MM.1S (cell line): ENCODE results near the gene EBF3.

Experiments used
- DNase-seq: peaks from one replicate; pipeline ENCODE4 v3.0.0-alpha.2; 2015
- H2AFZ ChIP-seq: fragments of 300-600 bp; sonication (generic); 2 replicates; pipeline ENCODE4 v1.6.0; 2016; ENCODE audit warnings: antibody characterized with exemption, low read length
- H3F3A ChIP-seq: fragments of 300-600 bp; sonication (generic); 2 replicates; pipeline ENCODE4 v1.6.1; 2016; ENCODE audit warnings: mild to moderate bottlenecking, antibody characterized with exemption, low read length, moderate library complexity, mixed read lengths; ENCODE audit not compliant: insufficient read depth
- H3K27ac ChIP-seq: fragments of 300-600 bp; sonication (generic); 2 replicates; pipeline ENCODE4 v1.5.1; 2016; ENCODE audit warnings: mild to moderate bottlenecking, low read length
- H3K27me3 ChIP-seq: fragments of 300-600 bp; sonication (generic); replicated peaks from 2 replicates; pipeline ENCODE4 v1.6.0; 2016; ENCODE audit warnings: low read length; ENCODE audit not compliant: insufficient read depth
- H3K36me3 ChIP-seq: fragments of 300-600 bp; sonication (generic); replicated peaks from 2 replicates; pipeline ENCODE4 v1.6.1; 2016; ENCODE audit warnings: mild to moderate bottlenecking, low read length, mixed read lengths; ENCODE audit not compliant: insufficient read depth
- H3K4me1 ChIP-seq: fragments of 300-600 bp; sonication (generic); 2 replicates; pipeline ENCODE4 v1.6.1; 2016; ENCODE audit warnings: low read length, mixed read lengths
- H3K4me2 ChIP-seq: fragments of 300-600 bp; sonication (generic); 2 replicates; pipeline ENCODE4 v1.6.0; 2016; ENCODE audit warnings: low read depth, low read length
- H3K4me3 ChIP-seq: fragments of 300-600 bp; sonication (generic); 2 replicates; pipeline ENCODE4 v1.5.1; 2016; ENCODE audit warnings: low read length, mixed read lengths
- H3K79me2 ChIP-seq: fragments of 300-600 bp; sonication (generic); 2 replicates; pipeline ENCODE4 v1.6.1; 2016; ENCODE audit warnings: mixed run types, low read length, mixed read lengths
- H3K9ac ChIP-seq: fragments of 300-600 bp; sonication (generic); 2 replicates; pipeline ENCODE4 v1.6.1; 2016; ENCODE audit warnings: low read length, mixed read lengths
- H3K9me2 ChIP-seq: fragments of 300-600 bp; sonication (generic); replicated peaks from 2 replicates; pipeline ENCODE4 v1.6.1; 2016; ENCODE audit warnings: mild to moderate bottlenecking, low read length, mixed read lengths; ENCODE audit not compliant: insufficient read depth
- H3K9me3 ChIP-seq: fragments of 300-600 bp; sonication (generic); replicated peaks from 2 replicates; pipeline ENCODE4 v1.6.1; 2016; ENCODE audit warnings: mild to moderate bottlenecking, low read length, mixed read lengths; ENCODE audit not compliant: insufficient read depth
- H4K20me1 ChIP-seq: fragments of 300-600 bp; sonication (generic); 2 replicates; pipeline ENCODE4 v1.6.1; 2016; ENCODE audit warnings: mild to moderate bottlenecking, low read length, moderate library complexity, mixed read lengths; ENCODE audit not compliant: insufficient read depth
- CTCF ChIP-seq: fragments of 300-600 bp; sonication (generic); IDR thresholded peaks from 2 replicates; pipeline ENCODE4 v1.5.1; 2016; ENCODE audit warnings: antibody characterized with exemption, low read length, mixed read lengths
- EZH2 ChIP-seq: fragments of 300-600 bp; sonication (generic); optimal IDR thresholded peaks from 2 replicates; pipeline ENCODE3; 2017; ENCODE audit warnings: low read depth, mild to moderate bottlenecking, antibody characterized with exemption, low read length, mixed read lengths
- EZH2phosphoT487 ChIP-seq: fragments of 300-600 bp; sonication (generic); IDR thresholded peaks from 2 replicates; pipeline ENCODE4 v1.6.1; 2018; ENCODE audit warnings: antibody characterized with exemption, low read length

Gene EBF3

GRCh38 chr10:129849853-129850252, 114.2 kb downstream of the EBF3 start:
- Histone ChIP-seq H3K27ac (no peak overlapping the region), H3K4me2 (no peak overlapping the region), H3K4me1 (no peaks in the 10 kb centered on the region), H3K9me2 (no peaks in the 10 kb centered on the region), H3K36me3 (no peaks in the 10 kb centered on the region), H3F3A (no peaks in the 10 kb centered on the region), H3K27me3 (no peaks in the 10 kb centered on the region), H2AFZ (no peak overlapping the region), H3K79me2 (no peaks in the 10 kb centered on the region), H3K4me3 (no peak overlapping the region), H4K20me1 (no peaks in the 10 kb centered on the region), H3K9ac (no peak overlapping the region), H3K9me3 (no peaks in the 10 kb centered on the region)
- no peak for TF ChIP-seq EZH2phosphoT487
- TF ChIP-seq CTCF: no peak
- no peak for TF ChIP-seq EZH2
- DNase-seq: no peak

- no peak for TF ChIP-seq CTCF
- TF ChIP-seq EZH2: no peak
- no peak for TF ChIP-seq EZH2phosphoT487
- Histone ChIP-seq H3K27me3 (no peaks in the 10 kb centered on the region), H3F3A (no peaks in the 10 kb centered on the region), H3K27ac (no peak overlapping the region), H3K9me2 (no peaks in the 10 kb centered on the region), H3K4me3 (no peak overlapping the region), H2AFZ (no peak overlapping the region), H3K4me2 (no peak overlapping the region), H3K79me2 (no peaks in the 10 kb centered on the region), H3K9me3 (no peaks in the 10 kb centered on the region), H3K9ac (no peak overlapping the region), H4K20me1 (no peaks in the 10 kb centered on the region), H3K4me1 (no peaks in the 10 kb centered on the region), H3K36me3 (no peaks in the 10 kb centered on the region)
- no peak for DNase-seq
Measured at GRCh38 chr10:129849452-129849750, 114.7 kb downstream of the EBF3 start.

GRCh38 chr10:129848696-129849451, 115.2 kb downstream of the EBF3 start:
- H3K4me1 ChIP-seq: no peaks in the 10 kb centered on the region
- no peaks in the 10 kb centered on the region for H3K79me2 ChIP-seq
- H3K4me3 ChIP-seq: no peak overlapping the region
- no peak overlapping the region for H2AFZ ChIP-seq
- no peaks in the 10 kb centered on the region for H3K27me3 ChIP-seq
- no peak for DNase-seq
- no peaks in the 10 kb centered on the region for H3K36me3 ChIP-seq
- no peaks in the 10 kb centered on the region for H3K9me2 ChIP-seq
- no peaks in the 10 kb centered on the region for H4K20me1 ChIP-seq
- H3K27ac ChIP-seq: no peak overlapping the region
- H3K9me3 ChIP-seq: no peaks in the 10 kb centered on the region
- H3K4me2 ChIP-seq: no peak overlapping the region
- H3K9ac ChIP-seq: no peak overlapping the region
- TF ChIP-seq EZH2 (no peak), CTCF (no peak), EZH2phosphoT487 (no peak)
- H3F3A ChIP-seq: no peaks in the 10 kb centered on the region
